Lower leg skin (tissue), 4 donors: ENCODE results near the gene MTIF3. TPM values are rescaled to one million over a fixed set of nuclear protein-coding genes. Genes with fewer than 3 reads are reported as not detected.

Experiments used
- DNase-seq, 2 donors: peaks; one replicate each; pipeline ENCODE4 v3.0.0-alpha.2; 2019; ENCODE audit warnings: low spot score in 2 of 2
- H3K4me3 ChIP-seq: fragments of 200-600 bp; sonication (generic); 2 replicates; pipeline ENCODE4 v1.5.1; 2017; ENCODE audit warnings: mild to moderate bottlenecking, low read depth; ENCODE audit not compliant: poor library complexity, severe bottlenecking
- CTCF ChIP-seq, 3 donors: fragments of 450-650 bp; IDR thresholded peaks; one replicate each; pipeline ENCODE4 v1.5.1; 2016; ENCODE audit warnings: antibody characterized with exemption in 3 of 3, mild to moderate bottlenecking in 3 of 3, moderate library complexity in 2 of 3
- POLR2A ChIP-seq, 2 donors: fragments of 450-650 bp; IDR thresholded peaks; one replicate each; pipeline ENCODE4 v1.6.1; 2016 to 2017; ENCODE audit warnings: antibody characterized with exemption in 2 of 2, mild to moderate bottlenecking in 1 of 2, moderate library complexity in 1 of 2
- WGBS, 2 donors: methylation state at CpG; one replicate each; pipeline ENCODE4 v1.1.5; 2018; 5-methylcytosine and 5-hydroxymethylcytosine counted together
- intact Hi-C: fragments of 100-400 bp; cut with DNase I; formaldehyde crosslinking; loops from one replicate; pipeline ENCODE4 v1.15.0; 2023; ENCODE audit warnings: low total_unique reads
- total RNA-seq, 4 donors: library from RNA; depleted of rRNA; stranded (reverse); fragments of >200 nt; gene quantifications; one replicate each; pipeline ENCODE4 v1.1.0, GENCODE V29; 2016

The MTIF3 gene
- total RNA-seq = 10 to 100 TPM; 46.1 to 98.1 (median 70.8) TPM

- H3K4me3 ChIP-seq = peak within 1 kb of the TSS; percentile 79
- DNase-seq = peak; percentile 96 to 98
- no peak for TF ChIP-seq POLR2A (IDR thresholded peaks at IDR 0.05)
- TF ChIP-seq CTCF (IDR thresholded peaks at IDR 0.05) = no peak
- intact Hi-C loops = no loop called here
- WGBS, 2 donors = 0% methylated on average over 54 to 77 of the region's 81 CpGs
These were observed at the start of gene MTIF3 for GRCh38 chr13:27449936-27450828. Gene MTIF3, minus strand, starts transcription at chr13:27450564. Its CDS starts 10,116 bp downstream, at chr13:27440448.

GRCh38 chr13:27497563-27498230, 47.3 kb upstream of the MTIF3 start:
- WGBS, 2 donors = 87 to 91% methylated on average over 11 of the region's 11 CpGs

GRCh38 chr13:27496536-27497273, 46.3 kb upstream of the MTIF3 start:
- 80 to 82% methylated on average over 9 to 10 of the region's 10 CpGs for WGBS, 2 donors

More at GRCh38 chr13:27497563-27498230, 47.3 kb upstream of the MTIF3 start:
- intact Hi-C loops = no loop called here
- TF ChIP-seq CTCF (IDR thresholded peaks at IDR 0.05) (no peak), POLR2A (IDR thresholded peaks at IDR 0.05) (no peak)
- no peak overlapping the region for H3K4me3 ChIP-seq
- no peak for DNase-seq

GRCh38 chr13:27496006-27496405, 45.6 kb upstream of the MTIF3 start:
- 72 to 82% methylated on average over 4 of the region's 4 CpGs for WGBS, 2 donors
- DNase-seq = no peak
- no peak overlapping the region for H3K4me3 ChIP-seq
- TF ChIP-seq POLR2A (IDR thresholded peaks at IDR 0.05) (no peak), CTCF (IDR thresholded peaks at IDR 0.05) (no peak)
- intact Hi-C loops = no loop called here

More at GRCh38 chr13:27496536-27497273, 46.3 kb upstream of the MTIF3 start:
- H3K4me3 ChIP-seq = no peak overlapping the region
- intact Hi-C loops = no loop called here
- no peak for TF ChIP-seq CTCF (IDR thresholded peaks at IDR 0.05)
- DNase-seq = no peak

GRCh38 chr13:27495551-27495950, 45.2 kb upstream of the MTIF3 start:
- no peak for TF ChIP-seq POLR2A (IDR thresholded peaks at IDR 0.05)
- TF ChIP-seq CTCF (IDR thresholded peaks at IDR 0.05) = no peak
- intact Hi-C loops = no loop called here
- no peak for DNase-seq
- 49 to 60% methylated on average over 3 of the region's 3 CpGs for WGBS, 2 donors
- no peak overlapping the region for H3K4me3 ChIP-seq
